ENCODE results near the gene GALNT14. TPM values are rescaled to one million over a fixed set of nuclear protein-coding genes. Genes with fewer than 3 reads are reported as not detected.

The GALNT14 gene
- total RNA-seq, 1 donor from 2014 or later = 1.7 TPM

DNA sequence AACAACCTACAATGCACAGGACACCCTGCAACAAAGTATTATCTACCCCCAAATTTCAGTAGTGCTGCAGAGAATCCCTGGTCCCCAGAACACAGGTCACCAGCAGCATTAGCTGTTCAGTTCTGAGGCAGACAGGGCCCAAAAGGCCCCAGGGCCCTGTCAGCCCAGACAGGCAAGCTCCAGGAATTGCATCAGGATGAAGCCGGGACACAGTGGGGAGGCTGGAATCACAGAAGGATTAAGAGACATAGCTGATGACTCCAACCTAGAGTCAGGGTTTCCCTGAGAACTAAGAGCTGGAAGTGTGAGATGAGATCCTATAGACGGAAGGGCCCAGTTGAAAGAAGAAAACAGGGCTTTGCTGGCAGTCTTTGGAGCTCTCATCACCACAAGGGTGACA lies 148.1 kb downstream of the GALNT14 start:
- TF ChIP-seq, protein P1, sequence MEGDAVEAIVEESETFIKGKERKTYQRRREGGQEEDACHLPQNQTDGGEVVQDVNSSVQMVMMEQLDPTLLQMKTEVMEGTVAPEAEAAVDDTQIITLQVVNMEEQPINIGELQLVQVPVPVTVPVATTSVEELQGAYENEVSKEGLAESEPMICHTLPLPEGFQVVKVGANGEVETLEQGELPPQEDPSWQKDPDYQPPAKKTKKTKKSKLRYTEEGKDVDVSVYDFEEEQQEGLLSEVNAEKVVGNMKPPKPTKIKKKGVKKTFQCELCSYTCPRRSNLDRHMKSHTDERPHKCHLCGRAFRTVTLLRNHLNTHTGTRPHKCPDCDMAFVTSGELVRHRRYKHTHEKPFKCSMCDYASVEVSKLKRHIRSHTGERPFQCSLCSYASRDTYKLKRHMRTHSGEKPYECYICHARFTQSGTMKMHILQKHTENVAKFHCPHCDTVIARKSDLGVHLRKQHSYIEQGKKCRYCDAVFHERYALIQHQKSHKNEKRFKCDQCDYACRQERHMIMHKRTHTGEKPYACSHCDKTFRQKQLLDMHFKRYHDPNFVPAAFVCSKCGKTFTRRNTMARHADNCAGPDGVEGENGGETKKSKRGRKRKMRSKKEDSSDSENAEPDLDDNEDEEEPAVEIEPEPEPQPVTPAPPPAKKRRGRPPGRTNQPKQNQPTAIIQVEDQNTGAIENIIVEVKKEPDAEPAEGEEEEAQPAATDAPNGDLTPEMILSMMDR (IDR thresholded peaks at IDR 0.05) = no peak
- TF ChIP-seq POLR2AphosphoS5 (IDR thresholded peaks at IDR 0.05; ENCODE audit: insufficient read depth in 1 of 2, low read depth in 1 of 2) = no peak
- no peak for TF ChIP-seq POLR2A (IDR thresholded peaks at IDR 0.05)
- no peaks in the 10 kb centered on the region for H3K4me1 ChIP-seq
- DNase-seq (ENCODE audit: extremely low spot score in 2 of 2) = no peak
- H3K36me3 ChIP-seq = no peaks in the 10 kb centered on the region
- intact Hi-C loops (cut with DNase I) = no loop called here
- no peaks in the 10 kb centered on the region for H3K9me3 ChIP-seq
- H3K27me3 ChIP-seq = no peaks in the 10 kb centered on the region
- no peak overlapping the region for H3K27ac ChIP-seq
- H3K4me3 ChIP-seq = no peak overlapping the region

DNA sequence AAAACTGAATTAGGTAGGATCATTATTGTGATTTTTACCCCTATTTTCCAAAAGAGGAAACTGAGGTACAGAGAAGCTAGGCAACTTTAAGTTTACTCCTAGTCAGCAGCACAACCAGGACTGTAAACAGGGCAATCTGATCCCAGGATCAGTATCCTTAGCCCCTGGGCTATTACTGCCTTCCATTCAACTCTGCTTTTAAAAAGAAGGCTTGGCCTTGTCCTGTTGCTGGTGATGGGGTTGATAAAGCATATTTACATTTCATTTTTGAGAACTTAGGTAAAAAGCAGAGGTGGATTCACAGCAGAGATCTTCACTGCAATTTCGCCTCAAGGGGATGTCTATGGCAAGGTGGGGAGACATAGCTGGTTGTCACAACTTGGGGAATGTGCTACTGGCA lies 148.5 kb downstream of the GALNT14 start:
- Histone ChIP-seq H3K9me3 (no peaks in the 10 kb centered on the region), H3K36me3 (no peaks in the 10 kb centered on the region), H3K27me3 (no peaks in the 10 kb centered on the region), H3K27ac (no peak overlapping the region), H3K4me1 (no peaks in the 10 kb centered on the region), H3K4me3 (no peak overlapping the region)
- DNase-seq (ENCODE audit: extremely low spot score in 2 of 2) = no peak
- TF ChIP-seq, protein P1 (IDR thresholded peaks at IDR 0.05) = no peak
- TF ChIP-seq POLR2A (IDR thresholded peaks at IDR 0.05) (no peak), POLR2AphosphoS5 (IDR thresholded peaks at IDR 0.05; ENCODE audit: insufficient read depth in 1 of 2, low read depth in 1 of 2) (no peak)
- intact Hi-C loops (cut with DNase I) = no loop called here

DNA sequence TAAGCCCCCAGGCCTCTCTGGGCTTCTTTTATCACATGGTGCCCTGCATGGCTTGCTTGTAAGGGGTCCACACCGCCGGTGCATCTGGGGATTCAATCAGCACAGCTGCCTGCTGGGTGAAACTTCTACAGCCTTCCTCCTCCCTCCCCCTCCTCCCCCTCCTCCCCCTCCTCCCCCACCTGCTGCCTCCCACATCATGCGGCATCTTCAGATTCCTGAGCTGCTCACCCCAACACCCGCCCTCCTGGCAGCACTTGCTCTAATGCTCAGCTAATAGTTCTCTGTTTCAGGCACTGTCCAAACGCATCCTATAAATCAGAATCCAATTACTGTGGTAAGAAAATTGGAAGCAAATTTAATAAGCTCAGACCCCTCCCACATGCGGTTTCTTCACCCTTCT lies 150.7 kb downstream of the GALNT14 start:
- Histone ChIP-seq H3K9me3 (no peaks in the 10 kb centered on the region), H3K27me3 (no peaks in the 10 kb centered on the region), H3K4me3 (no peak overlapping the region), H3K4me1 (no peaks in the 10 kb centered on the region), H3K36me3 (no peaks in the 10 kb centered on the region), H3K27ac (no peak overlapping the region)
- TF ChIP-seq, protein P1 (IDR thresholded peaks at IDR 0.05) = no peak
- TF ChIP-seq POLR2AphosphoS5 (IDR thresholded peaks at IDR 0.05; ENCODE audit: insufficient read depth in 1 of 2, low read depth in 1 of 2) (no peak), POLR2A (IDR thresholded peaks at IDR 0.05) (no peak)
- DNase-seq (ENCODE audit: extremely low spot score in 2 of 2) = no peak
- intact Hi-C loops (cut with DNase I) = no loop called here

DNA sequence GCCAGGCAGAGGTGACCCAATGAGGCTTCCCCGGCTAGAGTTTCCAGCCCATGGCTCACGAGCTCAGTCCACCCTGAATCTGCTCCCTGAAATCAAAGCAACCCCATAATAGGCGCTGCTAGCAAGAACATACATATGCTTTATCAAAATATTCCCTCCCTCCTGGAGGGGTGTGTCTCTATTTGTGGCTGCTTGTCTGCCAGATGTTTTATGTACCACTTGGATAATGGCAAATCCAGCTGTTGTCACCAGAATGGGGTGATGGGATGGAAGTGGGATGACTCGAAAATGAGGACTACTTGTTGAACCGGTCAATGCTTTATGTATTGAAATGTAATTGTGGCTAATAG lies 152.0 kb downstream of the GALNT14 start:
- DNase-seq (ENCODE audit: extremely low spot score in 2 of 2) = no peak
- intact Hi-C loops (cut with DNase I) = no loop called here
- Histone ChIP-seq H3K36me3 (no peaks in the 10 kb centered on the region), H3K27ac (no peak overlapping the region), H3K4me3 (no peak overlapping the region), H3K9me3 (no peaks in the 10 kb centered on the region), H3K27me3 (no peaks in the 10 kb centered on the region), H3K4me1 (peaks cover 1% of the 10 kb centered on the region)
- no peak for TF ChIP-seq POLR2AphosphoS5 (IDR thresholded peaks at IDR 0.05; ENCODE audit: insufficient read depth in 1 of 2, low read depth in 1 of 2)
- TF ChIP-seq, protein P1 (IDR thresholded peaks at IDR 0.05) = no peak
- TF ChIP-seq POLR2A (IDR thresholded peaks at IDR 0.05) = no peak

DNA sequence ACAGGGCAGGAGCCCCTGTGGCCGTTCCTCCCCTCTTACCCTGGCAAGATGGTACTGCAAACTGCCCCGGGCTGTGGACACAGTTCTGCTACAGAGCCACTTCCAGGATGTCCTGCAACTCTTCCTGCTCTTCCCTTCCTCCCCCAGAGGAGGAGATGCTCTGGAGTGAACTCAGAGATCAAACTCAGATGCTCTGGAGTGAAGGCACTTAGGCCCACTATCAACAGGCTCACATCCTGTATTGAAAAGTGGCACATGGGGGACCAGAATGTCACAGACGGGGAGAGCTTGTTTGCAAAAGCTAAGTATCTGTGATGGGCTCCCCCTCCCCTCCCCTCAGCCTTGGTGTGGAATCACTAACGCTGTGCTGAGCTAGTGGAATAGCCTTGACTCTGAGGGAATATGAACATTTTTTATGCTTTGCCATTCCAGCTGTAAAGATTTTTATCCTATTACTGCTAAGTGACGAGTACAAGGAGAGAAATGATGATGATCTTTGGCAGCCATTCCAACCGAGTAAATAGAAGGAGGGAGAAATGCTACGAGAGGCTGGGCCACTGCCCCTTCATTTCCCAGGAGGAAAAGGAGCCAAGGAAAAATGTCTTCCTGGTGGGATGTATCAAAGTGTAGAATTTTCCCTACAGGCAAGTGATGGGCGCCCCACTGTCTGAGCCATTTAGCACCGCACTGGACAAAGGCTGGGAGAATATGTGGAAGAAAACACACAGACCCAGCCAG lies 152.6 kb downstream of the GALNT14 start:
- no peak for DNase-seq (ENCODE audit: extremely low spot score in 2 of 2)
- no peak overlapping the region for H3K27ac ChIP-seq
- H3K36me3 ChIP-seq = no peaks in the 10 kb centered on the region
- intact Hi-C loops (cut with DNase I) = no loop called here
- peaks cover 6% of the 10 kb centered on the region for H3K4me1 ChIP-seq
- no peaks in the 10 kb centered on the region for H3K9me3 ChIP-seq
- TF ChIP-seq, protein P1 (IDR thresholded peaks at IDR 0.05) = no peak
- no peak for TF ChIP-seq POLR2AphosphoS5 (IDR thresholded peaks at IDR 0.05; ENCODE audit: insufficient read depth in 1 of 2, low read depth in 1 of 2)
- TF ChIP-seq POLR2A (IDR thresholded peaks at IDR 0.05) = no peak
- H3K4me3 ChIP-seq = no peak overlapping the region
- no peaks in the 10 kb centered on the region for H3K27me3 ChIP-seq

Measured in vagina (tissue), 2 donors.